Panc1 (cell line): ENCODE data around the gene PNRC2. TPM values are rescaled to one million over a fixed set of nuclear protein-coding genes. Genes with fewer than 3 reads are reported as not detected.

ENCODE experiments used
- ATAC-seq: fragments of 200-7000 bp; cut with Tn5 transposase; 2 replicates; pipeline ENCODE4 v1.9.1; 2020; ENCODE audit warnings: mild to moderate bottlenecking, moderate library complexity
- BruUV-seq: library from RNA; stranded (reverse); fragments of 400-500 nt; replicated peaks from 2 replicates; lab custom pipeline; 2021; lab: Mats Ljungman, UMichigan
- CTCF ChIA-PET: fragments of 300-600 bp; sonication (Branson Sonifier 250); formaldehyde crosslinking; loops from one replicate; lab custom pipeline; 2022; ENCODE audit warnings: antibody characterized with exemption; lab: Charles Lee
- POLR2A ChIA-PET: fragments of 300-600 bp; sonication (Branson Sonifier 250); formaldehyde crosslinking; loops from one replicate; lab custom pipeline; 2022; ENCODE audit warnings: antibody characterized with exemption; lab: Charles Lee
- DNase-seq: peaks from one replicate; pipeline ENCODE4 v3.0.0-alpha.2; 2010; ENCODE audit warnings: low read depth, low spot score
- H3K27ac ChIP-seq: 2 replicates; pipeline ENCODE4 v1.5.1; 2011; ENCODE audit warnings: mild to moderate bottlenecking, low read length, inconsistent platforms
- H3K27me3 ChIP-seq: fragments of 200-500 bp; sonication (Bioruptor generic); 2 replicates; pipeline ENCODE4 v1.6.0; 2014; ENCODE audit warnings: low read length, inconsistent platforms; ENCODE audit not compliant: control insufficient read depth, insufficient read depth
- H3K36me3 ChIP-seq: fragments of 200-500 bp; sonication (Bioruptor generic); 2 replicates; pipeline ENCODE4 v1.5.1; 2014; ENCODE audit warnings: inconsistent platforms, mild to moderate bottlenecking, low read length, moderate library complexity; ENCODE audit not compliant: control insufficient read depth, insufficient read depth
- H3K4me1 ChIP-seq: 2 replicates; pipeline ENCODE4 v1.5.1; 2011; ENCODE audit warnings: inconsistent platforms, mild to moderate bottlenecking, low read length, moderate library complexity; ENCODE audit not compliant: control insufficient read depth, insufficient read depth
- H3K4me3 ChIP-seq, 2 experiments: 2 replicates each; pipeline ENCODE4 v1.5.1; 2011 to 2012; ENCODE audit warnings: low read depth in 2 of 2, low read length in 2 of 2, mild to moderate bottlenecking in 2 of 2, inconsistent platforms in 1 of 2, moderate library complexity in 1 of 2
- H3K9me3 ChIP-seq: fragments of 200-500 bp; sonication (Bioruptor generic); 2 replicates; pipeline ENCODE4 v1.5.1; 2014; ENCODE audit warnings: low read depth, mild to moderate bottlenecking, inconsistent platforms, low read length, moderate library complexity; ENCODE audit not compliant: control insufficient read depth, insufficient read depth
- CTCF ChIP-seq: fragments of 450-650 bp; IDR thresholded peaks from 2 replicates; pipeline ENCODE4 v1.5.1; 2017; ENCODE audit warnings: mild to moderate bottlenecking
- POLR2AphosphoS5 ChIP-seq: IDR thresholded peaks from 2 replicates; pipeline ENCODE4 v1.6.1; 2012; ENCODE audit warnings: mild to moderate bottlenecking, low read depth, low read length, moderate library complexity
- REST ChIP-seq, 2 experiments: IDR thresholded peaks; 2 replicates each; pipeline ENCODE4 v1.6.1; 2011 to 2012; ENCODE audit warnings: low read depth in 2 of 2, control low read depth in 1 of 2, low read length in 1 of 2, mild to moderate bottlenecking in 1 of 2, moderate library complexity in 1 of 2; ENCODE audit not compliant: insufficient read depth in 1 of 2
- SIN3A ChIP-seq: IDR thresholded peaks from 2 replicates; pipeline ENCODE4 v1.6.1; 2012; ENCODE audit warnings: low read depth, mild to moderate bottlenecking, low read length, moderate library complexity, borderline replicate concordance; ENCODE audit not compliant: insufficient read depth
- TCF7L2 ChIP-seq: IDR thresholded peaks from 2 replicates; pipeline ENCODE4 v1.6.1; 2011; ENCODE audit warnings: mild to moderate bottlenecking, low read depth, low read length, inconsistent platforms
- in situ Hi-C: cut with HindIII; loops from 2 replicates; pipeline ENCODE4 v1.10.0; 2016; ENCODE audit warnings: low sequenced_read_pairs, low pct_unique_long_range_greater_than_20kb
- intact Hi-C: fragments of 100-400 bp; cut with micrococcal nuclease; formaldehyde crosslinking; loops from one replicate; pipeline ENCODE4 v1.10.0; 2022; ENCODE audit not compliant: unreplicated experiment
- total RNA-seq: library from RNA; stranded (reverse); gene quantifications from one replicate; pipeline ENCODE4 v1.2.1, GENCODE V29; 2021; ENCODE audit not compliant: unreplicated experiment

The PNRC2 gene
- total RNA-seq, 1 experiment from 2014 or later, result 97.4 TPM

- intact Hi-C loops (no loop called here), in situ Hi-C loops (no loop called here)
- ATAC-seq, result no peak
- no TSS peak for BruUV-seq
- DNase-seq, result no peak
- H3K27me3 ChIP-seq, result no peaks in the 10 kb centered on the region
- CTCF ChIA-PET, result no interaction called here
- no peak overlapping the region for H3K27ac ChIP-seq
- no peaks in the 10 kb centered on the region for H3K36me3 ChIP-seq
- TF ChIP-seq REST (IDR thresholded peaks at IDR 0.05; ENCODE audit: insufficient read depth in 1 of 2, low read depth in 2 of 2, low read length in 1 of 2) (no peak), TCF7L2 (no peak), CTCF (no peak), POLR2AphosphoS5 (no peak), SIN3A (no peak)
- no peaks in the 10 kb centered on the region for H3K9me3 ChIP-seq
- no peak overlapping the region for H3K4me3 ChIP-seq
- H3K4me1 ChIP-seq, result peaks cover 3% of the 10 kb centered on the region; the same call in 1 of the 2 replicates
- POLR2A ChIA-PET, result no interaction called here
Measured at GRCh38 chr1:23999156-23999671, 39.6 kb downstream of the PNRC2 start.

GRCh38 chr1:24002695-24003094, 43.1 kb downstream of the PNRC2 start:
- no TSS peak for BruUV-seq

More at GRCh38 chr1:24002695-24003094, 43.1 kb downstream of the PNRC2 start:
- CTCF ChIA-PET, result interaction anchor here (0.6 kb wide), 1 partner anchor 33 kb away, joined by 3 read pairs; no protein-coding TSS in a partner anchor
- Histone ChIP-seq H3K27me3 (no peaks in the 10 kb centered on the region), H3K4me3 (no peak overlapping the region), H3K27ac (no peak overlapping the region), H3K9me3 (no peaks in the 10 kb centered on the region), H3K36me3 (no peaks in the 10 kb centered on the region), H3K4me1 (no peaks in the 10 kb centered on the region)
- intact Hi-C loops, result no loop called here
- in situ Hi-C loops, result no loop called here
- ATAC-seq, result no peak
- TF ChIP-seq SIN3A, result no peak
- no peak for TF ChIP-seq POLR2AphosphoS5
- no peak for TF ChIP-seq REST (IDR thresholded peaks at IDR 0.05; ENCODE audit: insufficient read depth in 1 of 2, low read depth in 2 of 2, low read length in 1 of 2)
- no peak for TF ChIP-seq TCF7L2
- TF ChIP-seq CTCF, result no peak
- no peak for DNase-seq
- POLR2A ChIA-PET, result interaction anchor here (0.7 kb wide), 1 partner anchor 48 kb away, joined by 4 read pairs; no protein-coding TSS in a partner anchor
